Mesothelial cell of epicardium (in vitro differentiated cells): ENCODE results near the gene KDM4B. TPM values are rescaled to one million over a fixed set of nuclear protein-coding genes. Genes with fewer than 3 reads are reported as not detected.

Source experiments
- DNase-seq, 2 experiments: peaks; one replicate each; pipeline ENCODE4 v3.0.0; 2021; ENCODE audit warnings: low spot score in 2 of 2; ENCODE audit not compliant: unreplicated experiment in 2 of 2
- H3K27ac Mint-ChIP-seq: 2 replicates; pipeline ENCODE4 v1.8.0; 2021; ENCODE audit warnings: mixed read lengths
- H3K27me3 Mint-ChIP-seq: 2 replicates; pipeline ENCODE4 v1.8.0; 2021; ENCODE audit warnings: low read depth, mixed read lengths
- H3K36me3 Mint-ChIP-seq: 2 replicates; pipeline ENCODE4 v1.8.0; 2021; ENCODE audit warnings: mixed read lengths
- H3K4me1 Mint-ChIP-seq: 2 replicates; pipeline ENCODE4 v1.8.0; 2021; ENCODE audit warnings: mixed read lengths
- H3K4me3 Mint-ChIP-seq: 2 replicates; pipeline ENCODE4 v1.8.0; 2021; ENCODE audit warnings: mild to moderate bottlenecking, moderate library complexity, mixed read lengths
- H3K9me3 Mint-ChIP-seq: 2 replicates; pipeline ENCODE4 v1.8.0; 2021; ENCODE audit warnings: mixed read lengths
- total RNA-seq: library from RNA; stranded (reverse); gene quantifications from 3 replicates; pipeline ENCODE4 v1.2.1, GENCODE V29; 2021
- TF ChIP-seq, protein P1 (sequence below): fragments of 200-600 bp; sonication (generic); IDR thresholded peaks from one replicate; pipeline ENCODE4 v1.5.0; 2021; ENCODE audit warnings: antibody characterized with exemption; ENCODE audit not compliant: unreplicated experiment

Gene KDM4B
- total RNA-seq, 1 donor from 2014 or later = 80.5 TPM

DNA sequence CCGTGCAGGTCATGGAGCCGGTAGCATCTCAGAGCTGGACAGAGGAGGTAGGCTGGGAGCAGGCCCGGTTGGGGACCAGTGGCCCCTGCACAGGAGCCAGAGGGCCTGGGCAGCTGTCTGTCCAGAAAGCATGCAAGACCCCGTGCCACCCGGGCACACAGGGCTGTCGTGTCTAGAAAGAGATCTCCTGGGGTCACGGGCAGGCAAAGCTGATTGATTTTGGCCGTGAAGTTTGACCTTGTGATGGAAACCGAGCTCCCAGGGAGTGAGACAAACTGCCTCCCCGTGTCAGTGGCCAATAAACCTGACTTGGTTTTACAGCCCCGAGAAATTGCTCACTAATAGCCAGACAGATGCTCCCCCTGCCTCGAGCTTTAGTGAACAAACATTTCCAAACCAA is 98.8 kb downstream of the KDM4B start:
- Mint-ChIP-seq H3K27me3 (no peaks in the 10 kb centered on the region), H3K4me3 (no peak overlapping the region), H3K36me3 (peaks cover 19% of the 10 kb centered on the region)

DNA sequence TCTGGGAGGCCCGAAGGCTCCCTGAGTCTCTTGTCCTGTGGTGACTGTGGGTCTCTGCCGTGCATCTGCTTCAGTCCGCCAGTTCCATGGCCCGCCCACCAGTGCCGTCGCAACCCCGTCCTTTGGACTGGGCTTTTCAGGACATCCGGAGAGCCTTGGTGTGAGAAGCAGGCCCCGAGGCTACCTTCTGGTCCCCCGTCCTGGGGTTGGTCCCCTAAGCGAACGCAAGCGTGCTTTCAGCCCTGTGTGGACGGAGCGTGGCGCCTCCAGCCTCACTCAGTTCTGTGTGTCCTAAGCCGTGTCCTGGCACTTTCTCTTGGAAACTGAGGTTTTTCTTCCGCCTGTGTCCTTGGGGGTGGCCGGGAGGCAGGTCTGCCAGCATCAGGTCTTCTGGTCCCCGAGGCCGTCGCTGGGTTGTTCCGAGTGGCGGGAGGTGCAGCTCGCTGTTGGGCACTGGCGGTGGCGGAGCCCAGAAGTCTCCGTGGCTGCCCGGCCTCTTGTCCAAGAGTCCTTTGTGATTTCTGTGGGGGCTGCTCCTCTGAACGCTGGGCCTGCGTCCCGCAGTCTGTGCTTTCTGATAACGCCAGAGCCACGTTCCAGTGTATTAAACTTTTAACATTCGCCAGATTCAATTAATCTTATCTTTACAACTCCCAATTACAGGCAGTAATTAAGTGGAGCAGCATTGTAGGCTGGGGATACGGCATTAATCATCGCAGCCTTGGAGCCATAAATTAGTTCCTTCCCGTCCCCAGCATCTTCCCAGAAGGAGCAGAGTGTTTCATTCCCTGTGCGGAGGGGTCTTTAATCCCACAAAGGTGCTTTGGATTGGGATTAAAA is 99.5 kb downstream of the KDM4B start:
- H3K36me3 Mint-ChIP-seq = peaks cover 15% of the 10 kb centered on the region
- H3K27ac Mint-ChIP-seq = peak overlapping the region; percentile 57
- DNase-seq = no peak
- no peak overlapping the region for H3K4me3 Mint-ChIP-seq
- TF ChIP-seq, protein P1, sequence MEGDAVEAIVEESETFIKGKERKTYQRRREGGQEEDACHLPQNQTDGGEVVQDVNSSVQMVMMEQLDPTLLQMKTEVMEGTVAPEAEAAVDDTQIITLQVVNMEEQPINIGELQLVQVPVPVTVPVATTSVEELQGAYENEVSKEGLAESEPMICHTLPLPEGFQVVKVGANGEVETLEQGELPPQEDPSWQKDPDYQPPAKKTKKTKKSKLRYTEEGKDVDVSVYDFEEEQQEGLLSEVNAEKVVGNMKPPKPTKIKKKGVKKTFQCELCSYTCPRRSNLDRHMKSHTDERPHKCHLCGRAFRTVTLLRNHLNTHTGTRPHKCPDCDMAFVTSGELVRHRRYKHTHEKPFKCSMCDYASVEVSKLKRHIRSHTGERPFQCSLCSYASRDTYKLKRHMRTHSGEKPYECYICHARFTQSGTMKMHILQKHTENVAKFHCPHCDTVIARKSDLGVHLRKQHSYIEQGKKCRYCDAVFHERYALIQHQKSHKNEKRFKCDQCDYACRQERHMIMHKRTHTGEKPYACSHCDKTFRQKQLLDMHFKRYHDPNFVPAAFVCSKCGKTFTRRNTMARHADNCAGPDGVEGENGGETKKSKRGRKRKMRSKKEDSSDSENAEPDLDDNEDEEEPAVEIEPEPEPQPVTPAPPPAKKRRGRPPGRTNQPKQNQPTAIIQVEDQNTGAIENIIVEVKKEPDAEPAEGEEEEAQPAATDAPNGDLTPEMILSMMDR = no peak
- H3K9me3 Mint-ChIP-seq = no peaks in the 10 kb centered on the region
- peaks cover 20% of the 10 kb centered on the region for H3K4me1 Mint-ChIP-seq
- H3K27me3 Mint-ChIP-seq = no peaks in the 10 kb centered on the region

More for the DNA sequence above, 98.8 kb downstream of the KDM4B start:
- Mint-ChIP-seq H3K27ac (no peak overlapping the region), H3K9me3 (peaks cover 6% of the 10 kb centered on the region), H3K4me1 (peaks cover 20% of the 10 kb centered on the region)
- TF ChIP-seq, protein P1 = no peak
- no peak for DNase-seq

DNA sequence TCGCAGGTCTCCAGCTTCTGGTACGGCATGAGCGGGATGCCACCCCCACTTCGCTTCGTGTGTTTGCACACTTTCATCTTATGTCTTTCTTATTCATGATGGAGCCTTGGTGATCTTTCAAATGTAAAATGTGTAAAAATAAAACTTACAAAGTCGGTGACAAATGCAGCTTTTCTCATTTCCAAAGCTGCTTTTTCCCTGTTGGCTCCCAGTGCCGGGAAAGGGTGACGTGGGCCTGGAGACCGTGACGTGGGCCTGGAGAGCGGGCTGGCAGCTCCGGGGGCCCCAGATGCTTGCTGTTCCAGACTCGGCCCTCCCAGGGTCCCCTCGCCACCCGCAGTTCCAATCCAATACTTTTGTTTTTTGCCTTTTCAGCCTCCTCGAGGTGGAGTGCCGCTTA is 101.4 kb downstream of the KDM4B start:
- DNase-seq = no peak
- H3K9me3 Mint-ChIP-seq = no peaks in the 10 kb centered on the region
- no peaks in the 10 kb centered on the region for H3K27me3 Mint-ChIP-seq
- peaks cover 20% of the 10 kb centered on the region for H3K4me1 Mint-ChIP-seq
- H3K4me3 Mint-ChIP-seq = no peak overlapping the region
- TF ChIP-seq, protein P1 = no peak
- H3K36me3 Mint-ChIP-seq = peaks cover 10% of the 10 kb centered on the region
- no peak overlapping the region for H3K27ac Mint-ChIP-seq

DNA sequence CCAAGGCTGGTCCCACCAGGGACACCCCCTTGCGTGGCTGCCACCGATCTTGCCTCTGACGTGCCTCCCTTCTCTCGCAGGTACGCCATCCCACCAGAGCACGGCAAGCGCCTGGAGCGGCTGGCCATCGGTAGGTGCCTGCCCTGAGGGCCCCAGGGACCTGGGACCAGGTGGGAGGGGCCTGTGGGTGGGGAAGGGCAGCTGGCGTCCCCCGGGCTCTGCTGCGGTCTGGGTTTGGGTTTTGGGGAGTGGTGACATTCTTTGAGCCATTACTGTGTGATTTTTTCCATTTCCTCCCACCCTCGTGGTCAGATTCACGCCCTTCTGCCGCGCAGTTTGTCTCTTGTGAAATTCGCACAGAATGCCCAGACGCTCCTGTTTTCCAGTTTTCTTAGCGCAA is 102.0 kb downstream of the KDM4B start:
- H3K27ac Mint-ChIP-seq = no peak overlapping the region
- no peaks in the 10 kb centered on the region for H3K27me3 Mint-ChIP-seq
- TF ChIP-seq, protein P1 = no peak
- peaks cover 10% of the 10 kb centered on the region for H3K36me3 Mint-ChIP-seq
- no peak for DNase-seq
- H3K9me3 Mint-ChIP-seq = no peaks in the 10 kb centered on the region
- peaks cover 20% of the 10 kb centered on the region for H3K4me1 Mint-ChIP-seq
- no peak overlapping the region for H3K4me3 Mint-ChIP-seq

DNA sequence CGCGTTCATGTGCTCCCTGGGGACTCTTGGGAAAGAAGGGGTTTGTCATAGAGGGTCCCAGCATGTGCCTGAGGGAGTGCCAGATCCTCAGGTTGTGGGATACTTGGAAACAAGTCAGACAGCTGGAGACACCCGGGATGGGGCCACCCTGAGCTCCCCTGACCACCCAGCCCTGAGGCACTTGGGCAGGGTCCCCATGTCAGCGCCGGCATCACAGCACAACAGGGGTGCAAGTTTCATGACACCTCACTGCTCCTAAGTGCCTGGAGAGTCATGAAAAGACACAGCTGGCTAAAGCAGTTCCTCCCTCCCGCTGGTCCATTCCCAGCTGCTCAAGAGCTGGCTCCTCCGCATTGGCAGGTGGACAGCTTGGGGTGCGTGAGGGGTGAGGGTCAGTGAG is 102.7 kb downstream of the KDM4B start:
- Mint-ChIP-seq H3K4me1 (peaks cover 19% of the 10 kb centered on the region), H3K27me3 (no peaks in the 10 kb centered on the region), H3K4me3 (no peak overlapping the region), H3K36me3 (peaks cover 8% of the 10 kb centered on the region), H3K9me3 (no peaks in the 10 kb centered on the region), H3K27ac (no peak overlapping the region)
- no peak for DNase-seq
- TF ChIP-seq, protein P1 = no peak
